NB4 (cell line): ENCODE data around the gene PRDM1.

Experiments used
- DNase-seq: peaks from one replicate; pipeline ENCODE4 v3.0.0; 2010; ENCODE audit warnings: low read depth
- H3K4me3 ChIP-seq: one replicate; pipeline ENCODE4 v1.5.1; 2011; ENCODE audit warnings: mild to moderate bottlenecking, low read depth, low read length, moderate library complexity
- MAX ChIP-seq: IDR thresholded peaks from 2 replicates; pipeline ENCODE4 v1.6.1; 2011; ENCODE audit warnings: low read depth, low read length
- MYC ChIP-seq: IDR thresholded peaks from 2 replicates; pipeline ENCODE4 v1.6.1; 2011; ENCODE audit warnings: low read depth, low read length
- POLR2A ChIP-seq: IDR thresholded peaks from 2 replicates; pipeline ENCODE4 v1.6.1; 2011; ENCODE audit warnings: mild to moderate bottlenecking; ENCODE audit not compliant: insufficient read length; ENCODE audit errors: extremely low read depth
- TF ChIP-seq, protein P1 (sequence below): IDR thresholded peaks from one replicate; pipeline ENCODE4 v1.5.1; 2012; ENCODE audit warnings: low read depth, low read length

PRDM1 gene

DNA sequence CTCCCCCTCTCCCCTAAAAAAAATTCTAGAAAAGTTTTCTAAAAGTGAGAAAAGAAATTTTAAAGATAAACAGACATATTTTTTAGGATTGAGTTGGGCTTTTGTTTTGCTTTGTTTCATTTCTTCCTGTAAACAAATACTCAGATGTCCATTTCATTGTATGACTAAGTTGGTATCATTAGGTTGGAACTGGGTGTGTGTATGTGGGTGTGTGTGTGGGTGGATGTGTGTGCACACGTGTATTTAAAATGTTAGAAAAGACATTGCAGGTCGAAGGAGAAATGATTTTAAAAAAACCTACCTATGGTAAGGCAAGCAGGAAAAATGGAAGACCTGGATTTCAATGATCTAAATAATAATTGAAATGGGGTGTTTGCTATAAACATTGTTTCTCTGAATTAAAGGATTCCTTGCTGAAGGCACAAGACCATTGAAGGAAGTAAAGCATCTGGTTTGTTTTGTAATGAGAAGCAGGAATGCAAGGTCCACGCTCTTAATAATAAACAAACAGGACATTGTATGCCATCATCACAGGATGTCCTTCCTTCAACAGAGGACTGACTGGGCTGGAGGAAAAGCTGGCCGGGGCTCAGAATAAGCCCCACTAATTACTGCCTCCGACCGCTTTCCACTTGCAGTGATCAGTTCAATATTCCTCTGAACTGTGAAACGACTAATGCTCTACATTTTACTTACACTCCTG is 996 bp upstream of the PRDM1 start:
- TF ChIP-seq, protein P1, sequence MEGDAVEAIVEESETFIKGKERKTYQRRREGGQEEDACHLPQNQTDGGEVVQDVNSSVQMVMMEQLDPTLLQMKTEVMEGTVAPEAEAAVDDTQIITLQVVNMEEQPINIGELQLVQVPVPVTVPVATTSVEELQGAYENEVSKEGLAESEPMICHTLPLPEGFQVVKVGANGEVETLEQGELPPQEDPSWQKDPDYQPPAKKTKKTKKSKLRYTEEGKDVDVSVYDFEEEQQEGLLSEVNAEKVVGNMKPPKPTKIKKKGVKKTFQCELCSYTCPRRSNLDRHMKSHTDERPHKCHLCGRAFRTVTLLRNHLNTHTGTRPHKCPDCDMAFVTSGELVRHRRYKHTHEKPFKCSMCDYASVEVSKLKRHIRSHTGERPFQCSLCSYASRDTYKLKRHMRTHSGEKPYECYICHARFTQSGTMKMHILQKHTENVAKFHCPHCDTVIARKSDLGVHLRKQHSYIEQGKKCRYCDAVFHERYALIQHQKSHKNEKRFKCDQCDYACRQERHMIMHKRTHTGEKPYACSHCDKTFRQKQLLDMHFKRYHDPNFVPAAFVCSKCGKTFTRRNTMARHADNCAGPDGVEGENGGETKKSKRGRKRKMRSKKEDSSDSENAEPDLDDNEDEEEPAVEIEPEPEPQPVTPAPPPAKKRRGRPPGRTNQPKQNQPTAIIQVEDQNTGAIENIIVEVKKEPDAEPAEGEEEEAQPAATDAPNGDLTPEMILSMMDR, result no peak
- no peak for TF ChIP-seq MAX
- TF ChIP-seq POLR2A, result no peak
- no peak for TF ChIP-seq MYC
- H3K4me3 ChIP-seq, result peak overlapping the region; percentile 60
- DNase-seq, result peak; percentile 19

DNA sequence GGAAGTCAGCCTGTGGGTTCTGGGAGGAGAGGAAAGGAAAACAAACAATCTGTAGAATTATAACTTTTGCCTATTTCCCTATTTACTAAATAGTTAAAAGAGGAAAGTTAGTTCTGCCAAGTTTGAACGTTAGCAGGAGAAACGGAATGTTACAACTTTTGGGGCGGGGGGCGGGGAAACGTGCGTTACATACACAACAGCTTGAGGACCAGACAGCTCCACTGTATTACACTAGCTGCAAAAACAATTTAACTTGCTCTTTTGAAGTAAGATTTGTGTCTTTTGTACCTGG is 498 bp upstream of the PRDM1 start:
- H3K4me3 ChIP-seq, result peak overlapping the region; percentile 60

DNA sequence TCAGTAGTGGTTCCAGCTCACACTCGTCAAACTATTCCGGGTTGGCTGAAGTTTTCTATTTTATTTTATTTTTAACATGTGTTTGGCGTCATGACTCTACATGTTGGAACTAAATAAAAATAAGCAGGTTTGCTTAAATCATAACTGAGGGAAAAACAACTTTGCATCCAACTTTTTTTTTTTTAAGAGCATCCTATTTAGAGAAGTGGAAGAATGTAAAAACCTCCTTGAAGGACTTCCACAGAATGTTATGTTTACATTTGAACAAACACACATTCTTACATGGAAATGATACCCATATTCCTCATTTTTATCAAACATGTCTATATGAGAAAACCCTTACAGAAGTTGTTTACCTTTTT is 659 bp downstream of the PRDM1 start:
- DNase-seq, result no peak
- H3K4me3 ChIP-seq, result peak overlapping the region; percentile 60
- TF ChIP-seq POLR2A (no peak), MYC (no peak), MAX (no peak)
- TF ChIP-seq, protein P1, result no peak

More for the DNA sequence above, 498 bp upstream of the PRDM1 start:
- no peak for DNase-seq
- TF ChIP-seq MYC (no peak), POLR2A (no peak), MAX (no peak)
- TF ChIP-seq, protein P1, result no peak

DNA sequence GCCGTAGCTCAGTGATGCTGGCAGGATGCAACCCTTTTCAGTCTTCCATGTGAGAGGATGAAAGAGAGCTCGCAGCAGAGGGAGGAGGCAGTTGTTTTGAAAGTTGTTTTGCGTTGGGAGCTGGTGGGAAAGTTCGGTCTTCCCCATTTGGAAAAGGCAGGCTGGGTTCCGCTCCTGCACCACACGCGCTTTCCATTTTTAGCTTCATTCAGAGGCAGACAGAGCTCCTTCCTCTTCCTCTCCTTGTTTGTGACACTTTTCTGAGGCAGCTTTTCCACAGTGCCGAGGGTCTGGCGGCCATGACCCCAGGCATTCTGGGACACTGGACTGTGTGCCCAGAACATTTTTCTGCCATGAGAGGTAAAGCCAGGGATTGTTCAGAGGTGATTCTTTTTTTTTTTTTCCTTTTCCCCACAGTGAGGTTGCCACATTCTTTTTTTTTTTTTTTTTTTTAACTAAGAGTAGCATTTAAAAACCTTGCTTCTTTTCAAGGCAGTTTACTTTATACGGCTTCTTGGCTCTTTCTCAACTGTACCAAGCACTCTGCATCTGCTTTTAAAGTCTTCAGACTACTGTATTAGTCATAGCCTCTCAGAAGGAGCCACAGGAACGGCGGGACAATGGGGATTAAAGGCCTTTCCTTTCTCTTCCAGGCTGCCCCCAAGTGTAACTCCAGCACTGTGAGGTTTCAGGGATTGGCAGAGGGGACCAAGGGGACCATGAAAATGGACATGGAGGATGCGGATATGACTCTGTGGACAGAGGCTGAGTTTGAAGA is 1.6 kb downstream of the PRDM1 start:
- no peak overlapping the region for H3K4me3 ChIP-seq
- TF ChIP-seq, protein P1, result no peak
- TF ChIP-seq POLR2A (no peak), MAX (no peak), MYC (no peak)

GRCh38 chr6:106090001-106090400 is 3.9 kb downstream of the PRDM1 start:
- peak; percentile 71 for DNase-seq
- TF ChIP-seq, protein P1, result no peak
- TF ChIP-seq MYC (no peak), POLR2A (no peak), MAX (no peak)
- no peak overlapping the region for H3K4me3 ChIP-seq

More for the DNA sequence above, 1.6 kb downstream of the PRDM1 start:
- no peak for DNase-seq
